Loucy (cell line): ENCODE results near the gene MRO.

ENCODE experiments used
- EZH2phosphoT487 ChIP-seq: fragments of 200-600 bp; IDR thresholded peaks from 2 replicates; pipeline ENCODE4 v1.6.1; 2018; ENCODE audit warnings: antibody characterized with exemption, mild to moderate bottlenecking, moderate library complexity, borderline replicate concordance
- TF ChIP-seq, protein P1 (sequence below): fragments of 200-600 bp; sonication (generic); conservative IDR thresholded peaks from 2 replicates; pipeline ENCODE4 v1.5.1; 2014; ENCODE audit warnings: mild to moderate bottlenecking, antibody characterized with exemption, low read length

DNA sequence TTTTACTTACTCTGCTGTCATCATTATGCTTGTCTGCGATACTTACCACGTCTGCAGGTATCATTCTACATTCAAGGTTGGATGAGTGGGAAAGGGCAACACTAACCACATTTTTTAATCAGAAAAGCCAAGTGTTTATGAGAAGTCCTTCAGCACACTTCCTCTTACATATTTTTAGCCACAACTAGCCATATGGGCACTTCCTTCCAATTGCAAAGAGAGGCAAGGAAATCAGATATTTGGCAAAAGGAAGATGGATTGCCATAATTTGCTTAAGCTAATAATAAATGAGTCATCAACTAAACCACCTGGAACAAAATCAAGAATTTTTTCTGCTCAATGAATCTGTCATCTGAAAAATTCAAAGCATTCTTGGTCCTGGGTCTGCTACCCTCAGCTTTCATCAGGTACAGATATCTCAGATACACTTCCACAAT is 16.7 kb upstream of the MRO start:
- TF ChIP-seq, protein P1, sequence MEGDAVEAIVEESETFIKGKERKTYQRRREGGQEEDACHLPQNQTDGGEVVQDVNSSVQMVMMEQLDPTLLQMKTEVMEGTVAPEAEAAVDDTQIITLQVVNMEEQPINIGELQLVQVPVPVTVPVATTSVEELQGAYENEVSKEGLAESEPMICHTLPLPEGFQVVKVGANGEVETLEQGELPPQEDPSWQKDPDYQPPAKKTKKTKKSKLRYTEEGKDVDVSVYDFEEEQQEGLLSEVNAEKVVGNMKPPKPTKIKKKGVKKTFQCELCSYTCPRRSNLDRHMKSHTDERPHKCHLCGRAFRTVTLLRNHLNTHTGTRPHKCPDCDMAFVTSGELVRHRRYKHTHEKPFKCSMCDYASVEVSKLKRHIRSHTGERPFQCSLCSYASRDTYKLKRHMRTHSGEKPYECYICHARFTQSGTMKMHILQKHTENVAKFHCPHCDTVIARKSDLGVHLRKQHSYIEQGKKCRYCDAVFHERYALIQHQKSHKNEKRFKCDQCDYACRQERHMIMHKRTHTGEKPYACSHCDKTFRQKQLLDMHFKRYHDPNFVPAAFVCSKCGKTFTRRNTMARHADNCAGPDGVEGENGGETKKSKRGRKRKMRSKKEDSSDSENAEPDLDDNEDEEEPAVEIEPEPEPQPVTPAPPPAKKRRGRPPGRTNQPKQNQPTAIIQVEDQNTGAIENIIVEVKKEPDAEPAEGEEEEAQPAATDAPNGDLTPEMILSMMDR: no peak
- no peak for TF ChIP-seq EZH2phosphoT487
